ENCODE data around the gene PLCD1.

DNA sequence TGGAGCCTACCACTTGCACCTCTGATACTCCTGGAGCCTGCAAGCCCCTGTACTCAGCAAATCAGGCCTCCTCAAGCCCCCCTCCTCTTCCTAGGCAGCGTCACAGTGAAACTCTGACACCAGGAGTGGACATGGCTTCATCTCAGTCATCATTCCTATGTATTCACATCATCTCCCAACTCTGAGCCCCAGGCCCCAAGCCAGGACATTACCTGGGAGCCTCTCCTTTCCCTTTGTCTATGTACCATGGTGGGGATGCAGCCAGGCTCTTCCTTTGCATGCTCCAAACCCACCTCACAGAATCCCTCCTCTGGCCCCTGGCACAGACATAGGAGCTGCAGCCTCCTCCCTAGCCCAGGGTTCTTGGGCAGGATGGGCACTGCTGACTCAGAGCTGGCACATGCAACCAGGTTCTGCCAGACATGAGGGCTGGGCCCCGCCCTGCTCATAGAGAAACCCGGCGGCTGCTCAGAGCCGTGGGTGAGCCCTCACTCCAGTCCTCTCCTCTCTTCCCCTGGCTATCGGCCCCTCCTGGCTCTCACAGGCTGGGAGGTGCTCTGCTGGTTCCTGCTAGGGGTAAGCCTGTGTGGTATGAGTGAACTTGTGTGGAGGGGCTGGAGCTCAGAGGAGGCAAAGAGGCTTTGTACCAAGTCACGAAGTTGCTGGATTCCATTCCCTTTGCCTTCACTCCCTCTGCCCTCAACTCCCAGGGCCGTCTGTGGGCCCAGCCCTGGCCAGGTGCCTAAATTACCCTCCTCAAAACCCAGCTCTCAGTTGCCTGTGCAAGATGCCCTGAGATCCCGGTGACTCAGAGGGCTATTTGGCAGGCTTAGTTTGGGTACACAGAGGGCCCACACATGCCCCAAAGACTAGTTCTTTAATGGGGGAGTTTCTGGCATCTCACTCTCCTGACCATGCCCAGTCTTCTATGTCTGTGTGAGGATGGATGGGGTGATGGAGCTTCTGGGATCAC, 1.9 kb upstream of the PLCD1 start:
- TF ChIP-seq, protein P1, sequence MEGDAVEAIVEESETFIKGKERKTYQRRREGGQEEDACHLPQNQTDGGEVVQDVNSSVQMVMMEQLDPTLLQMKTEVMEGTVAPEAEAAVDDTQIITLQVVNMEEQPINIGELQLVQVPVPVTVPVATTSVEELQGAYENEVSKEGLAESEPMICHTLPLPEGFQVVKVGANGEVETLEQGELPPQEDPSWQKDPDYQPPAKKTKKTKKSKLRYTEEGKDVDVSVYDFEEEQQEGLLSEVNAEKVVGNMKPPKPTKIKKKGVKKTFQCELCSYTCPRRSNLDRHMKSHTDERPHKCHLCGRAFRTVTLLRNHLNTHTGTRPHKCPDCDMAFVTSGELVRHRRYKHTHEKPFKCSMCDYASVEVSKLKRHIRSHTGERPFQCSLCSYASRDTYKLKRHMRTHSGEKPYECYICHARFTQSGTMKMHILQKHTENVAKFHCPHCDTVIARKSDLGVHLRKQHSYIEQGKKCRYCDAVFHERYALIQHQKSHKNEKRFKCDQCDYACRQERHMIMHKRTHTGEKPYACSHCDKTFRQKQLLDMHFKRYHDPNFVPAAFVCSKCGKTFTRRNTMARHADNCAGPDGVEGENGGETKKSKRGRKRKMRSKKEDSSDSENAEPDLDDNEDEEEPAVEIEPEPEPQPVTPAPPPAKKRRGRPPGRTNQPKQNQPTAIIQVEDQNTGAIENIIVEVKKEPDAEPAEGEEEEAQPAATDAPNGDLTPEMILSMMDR (IDR thresholded peaks at IDR 0.05; ENCODE audit: low read length), result no peak
- no peak for TF ChIP-seq EZH2 (optimal IDR thresholded peaks at IDR 0.05; ENCODE audit: low read depth, low read length)

All from MM.1S (cell line).